Subcutaneous abdominal adipose tissue (tissue), 5 donors: ENCODE measurements around the gene FOXC1.

Experiments
- H3K27ac ChIP-seq: one replicate; pipeline ENCODE4 v1.7.0; 2013; ENCODE audit warnings: low read depth, mild to moderate bottlenecking, inconsistent platforms, low read length, moderate library complexity
- H3K27me3 ChIP-seq, 5 donors: one replicate each; pipeline ENCODE4 v1.7.0; 2013; ENCODE audit warnings: low read length in 5 of 5, inconsistent platforms in 1 of 5; ENCODE audit not compliant: control insufficient read depth in 5 of 5, insufficient read depth in 4 of 5
- H3K36me3 ChIP-seq, 5 donors: one replicate each; pipeline ENCODE4 v1.7.0; 2013; ENCODE audit warnings: low read length in 5 of 5; ENCODE audit not compliant: control insufficient read depth in 5 of 5, insufficient read depth in 5 of 5
- H3K4me1 ChIP-seq, 5 donors: one replicate each; pipeline ENCODE4 v1.7.0; 2013; ENCODE audit warnings: low read length in 5 of 5, mild to moderate bottlenecking in 3 of 5, moderate library complexity in 1 of 5; ENCODE audit not compliant: control insufficient read depth in 5 of 5, insufficient read depth in 5 of 5
- H3K4me3 ChIP-seq, 5 donors: one replicate each; pipeline ENCODE4 v1.7.0; 2013; ENCODE audit warnings: low read length in 5 of 5, low read depth in 1 of 5
- H3K9ac ChIP-seq, 5 donors: one replicate each; pipeline ENCODE4 v1.7.0; 2013; ENCODE audit warnings: low read length in 5 of 5, mild to moderate bottlenecking in 4 of 5, moderate library complexity in 3 of 5
- H3K9me3 ChIP-seq, 5 donors: one replicate each; pipeline ENCODE4 v1.7.0; 2013; ENCODE audit warnings: low read length in 5 of 5; ENCODE audit not compliant: control insufficient read depth in 5 of 5
- donor health status: healthy.
- donor health status: healthy.
- donor health status: healthy.
- donor health status: healthy.
- donor health status: healthy.

Gene FOXC1

GRCh38 chr6:1575210-1576041 lies 34.3 kb upstream of the FOXC1 start:
- peaks cover 0 to 11% (median 5%) of the 10 kb centered on the region in 5 donors for H3K9me3 ChIP-seq
- peak overlapping the region in 4 of 5 donors; percentile 24 to 50 (median 31) for H3K4me3 ChIP-seq
- H3K36me3 ChIP-seq = no peaks in the 10 kb centered on the region
- H3K27me3 ChIP-seq = peaks cover 0 to 2% (median 0%) of the 10 kb centered on the region in 5 donors
- peaks cover 0 to 8% (median 0%) of the 10 kb centered on the region in 5 donors for H3K4me1 ChIP-seq
- H3K27ac ChIP-seq = no peak overlapping the region
- H3K9ac ChIP-seq = peak overlapping the region in 1 of 5 donors; percentile 62

DNA sequence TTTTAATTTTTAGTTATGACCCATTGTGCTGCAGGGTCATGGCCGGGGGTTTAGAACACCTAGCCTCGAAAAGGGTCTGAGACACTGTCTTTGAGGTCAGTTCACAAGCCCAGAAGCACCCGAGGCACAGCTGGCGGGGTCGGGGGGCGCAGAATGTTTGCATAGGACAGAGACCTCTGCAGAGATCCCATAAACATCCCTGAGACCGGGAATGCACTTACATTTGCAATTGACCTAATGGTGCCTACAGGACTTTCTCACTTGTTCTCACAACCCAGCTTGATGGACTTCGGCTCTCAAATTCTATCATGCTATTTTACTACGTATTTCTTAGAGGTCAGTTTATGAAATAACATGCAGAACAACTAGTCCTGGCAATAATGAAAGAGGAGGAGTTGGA lies 33.5 kb upstream of the FOXC1 start:
- Histone ChIP-seq H3K4me3 (no peak overlapping the region), H3K9ac (no peak overlapping the region), H3K27me3 (peaks cover 0 to 4% (median 2%) of the 10 kb centered on the region in 5 donors), H3K9me3 (peaks cover 0 to 9% (median 4%) of the 10 kb centered on the region in 5 donors), H3K27ac (no peak overlapping the region), H3K36me3 (no peaks in the 10 kb centered on the region), H3K4me1 (peaks cover 0 to 8% (median 0%) of the 10 kb centered on the region in 5 donors)

DNA sequence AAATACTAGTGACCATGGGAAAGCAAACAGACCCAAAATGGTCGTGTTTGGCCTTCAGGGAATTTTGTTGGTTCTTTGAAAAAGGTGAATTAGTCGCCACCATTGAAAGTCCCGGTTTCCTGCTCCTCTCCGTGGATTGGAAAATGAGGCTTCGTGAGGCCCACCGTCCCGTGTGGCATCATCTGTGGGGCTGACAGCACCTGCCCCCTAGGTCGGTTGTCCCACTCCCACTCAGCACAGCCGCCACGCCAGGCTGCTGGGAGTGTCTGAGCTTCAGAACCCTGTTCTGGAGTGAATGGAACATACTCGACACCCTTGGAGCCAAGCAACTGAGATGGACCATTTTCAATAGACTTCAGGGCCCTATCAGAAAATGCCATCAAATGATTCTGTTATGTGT lies 33.0 kb upstream of the FOXC1 start:
- peaks cover 0 to 5% (median 0%) of the 10 kb centered on the region in 5 donors for H3K9me3 ChIP-seq

GRCh38 chr6:1577146-1577680 lies 32.5 kb upstream of the FOXC1 start:
- H3K4me1 ChIP-seq = peaks cover 0 to 8% (median 0%) of the 10 kb centered on the region in 5 donors
- H3K36me3 ChIP-seq = no peaks in the 10 kb centered on the region
- H3K27me3 ChIP-seq = peaks cover 0 to 4% (median 2%) of the 10 kb centered on the region in 5 donors
- H3K9ac ChIP-seq = no peak overlapping the region
- H3K9me3 ChIP-seq = peaks cover 0 to under 1% (median 0%) of the 10 kb centered on the region in 5 donors
- H3K4me3 ChIP-seq = no peak overlapping the region
- H3K27ac ChIP-seq = no peak overlapping the region

More for the DNA sequence above, 33.0 kb upstream of the FOXC1 start:
- Histone ChIP-seq H3K9ac (no peak overlapping the region), H3K4me3 (no peak overlapping the region), H3K27ac (no peak overlapping the region), H3K27me3 (peaks cover 0 to 4% (median 2%) of the 10 kb centered on the region in 5 donors), H3K4me1 (peaks cover 0 to 8% (median 0%) of the 10 kb centered on the region in 5 donors), H3K36me3 (no peaks in the 10 kb centered on the region)

DNA sequence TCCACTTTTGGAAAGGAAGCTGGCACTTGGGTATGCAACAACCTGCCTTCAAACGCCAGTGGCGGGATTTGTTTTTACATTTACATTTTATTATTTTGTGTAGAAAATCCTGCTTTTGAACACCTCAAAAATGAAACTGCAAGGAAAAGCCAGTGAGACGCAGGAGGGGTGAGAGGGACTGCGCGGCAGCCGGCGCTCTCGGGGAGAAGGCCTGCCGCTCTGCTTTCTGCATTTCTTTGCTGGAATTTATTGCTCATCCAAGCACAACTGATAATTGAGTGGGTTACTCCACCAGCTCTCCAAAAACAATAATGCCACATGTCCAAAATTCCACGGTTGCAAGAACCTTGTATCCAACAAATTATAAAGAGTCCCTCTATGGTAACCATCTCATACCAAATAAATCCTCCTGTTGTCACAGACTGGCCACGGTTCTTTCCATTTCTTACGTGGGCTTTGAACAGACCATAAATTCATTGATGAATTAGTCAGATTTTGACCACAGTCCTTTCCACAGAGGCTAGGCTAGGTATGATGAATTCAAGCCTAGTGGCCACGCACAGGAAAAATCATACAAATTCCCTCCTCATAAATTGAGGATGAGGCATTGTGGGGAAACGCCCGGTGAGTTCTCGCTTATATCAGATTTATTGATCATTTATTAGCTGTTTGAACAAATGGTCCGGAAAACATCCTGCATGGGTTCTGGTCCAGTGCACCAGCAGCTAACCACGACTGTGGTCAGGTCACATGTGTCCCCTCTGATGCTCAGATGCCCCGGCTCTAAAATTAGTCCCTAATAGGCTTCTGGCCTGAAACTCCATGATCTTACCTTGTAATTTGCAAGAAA lies 31.6 kb upstream of the FOXC1 start:
- H3K4me1 ChIP-seq = peaks cover 0 to 8% (median 0%) of the 10 kb centered on the region in 5 donors
- no peak overlapping the region for H3K27ac ChIP-seq
- H3K4me3 ChIP-seq = no peak overlapping the region
- H3K9ac ChIP-seq = no peak overlapping the region
- H3K27me3 ChIP-seq = peaks cover 0 to 4% (median 2%) of the 10 kb centered on the region in 5 donors
- no peaks in the 10 kb centered on the region for H3K36me3 ChIP-seq
- no peaks in the 10 kb centered on the region for H3K9me3 ChIP-seq

DNA sequence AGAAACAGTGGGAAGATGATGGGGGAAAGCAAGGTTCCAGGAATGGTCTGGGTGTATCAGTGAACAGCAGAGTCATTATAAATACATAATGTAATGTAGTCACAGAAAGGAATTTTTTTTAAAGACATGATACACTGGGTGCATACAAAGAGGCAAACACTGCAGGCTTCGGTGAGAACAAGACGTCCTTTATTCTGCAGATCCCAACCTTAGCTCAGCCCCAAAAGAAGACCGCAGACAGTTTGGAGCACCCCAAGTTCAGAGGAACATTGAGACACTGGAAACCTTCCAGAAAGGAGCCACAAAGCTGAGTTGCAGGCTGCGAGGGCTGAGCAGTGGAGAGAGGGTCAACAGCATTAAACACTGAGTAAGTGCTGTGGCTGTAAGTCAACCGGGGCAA lies 30.6 kb upstream of the FOXC1 start:
- Histone ChIP-seq H3K4me3 (no peak overlapping the region), H3K9me3 (no peaks in the 10 kb centered on the region), H3K27me3 (peaks cover 0 to 4% (median 2%) of the 10 kb centered on the region in 5 donors), H3K9ac (no peak overlapping the region), H3K4me1 (peaks cover 0 to 8% (median 0%) of the 10 kb centered on the region in 5 donors), H3K27ac (no peak overlapping the region), H3K36me3 (no peaks in the 10 kb centered on the region)

DNA sequence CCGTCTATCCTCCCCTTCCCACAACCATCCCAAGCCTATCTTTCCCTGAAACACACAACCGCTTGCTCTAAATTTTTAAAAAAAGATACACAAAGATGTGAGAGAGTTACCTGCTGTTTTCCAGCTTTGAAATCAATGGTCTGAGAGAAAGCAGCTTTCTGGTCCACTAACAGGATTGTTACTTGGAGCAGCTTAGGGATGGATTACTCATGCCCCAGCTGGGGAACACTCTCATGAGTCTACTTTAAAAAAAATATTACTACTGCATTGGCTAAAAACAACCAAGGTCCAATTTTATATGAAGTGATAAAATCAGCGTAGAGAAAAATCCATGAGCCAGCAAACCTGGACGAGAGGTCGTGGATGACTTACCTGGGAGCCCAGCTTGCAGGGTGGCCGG lies 29.6 kb upstream of the FOXC1 start:
- H3K4me1 ChIP-seq = peaks cover 0 to 8% (median 0%) of the 10 kb centered on the region in 5 donors
- no peak overlapping the region for H3K9ac ChIP-seq
- H3K36me3 ChIP-seq = no peaks in the 10 kb centered on the region
- peaks cover 0 to 4% (median 2%) of the 10 kb centered on the region in 5 donors for H3K27me3 ChIP-seq
- H3K4me3 ChIP-seq = no peak overlapping the region
- H3K9me3 ChIP-seq = no peaks in the 10 kb centered on the region
- no peak overlapping the region for H3K27ac ChIP-seq

GRCh38 chr6:1580585-1580984 lies 29.1 kb upstream of the FOXC1 start:
- Histone ChIP-seq H3K4me3 (no peak overlapping the region), H3K36me3 (no peaks in the 10 kb centered on the region), H3K4me1 (peaks cover 0 to 4% (median 0%) of the 10 kb centered on the region in 5 donors)

GRCh38 chr6:1581120-1581991 lies 28.4 kb upstream of the FOXC1 start:
- Histone ChIP-seq H3K36me3 (no peaks in the 10 kb centered on the region), H3K4me1 (no peaks in the 10 kb centered on the region), H3K9ac (no peak overlapping the region), H3K27ac (no peak overlapping the region), H3K9me3 (no peaks in the 10 kb centered on the region), H3K4me3 (no peak overlapping the region), H3K27me3 (peaks cover 0 to 6% (median 2%) of the 10 kb centered on the region in 5 donors)

More at GRCh38 chr6:1580585-1580984, 29.1 kb upstream of the FOXC1 start:
- peaks cover 0 to 6% (median 2%) of the 10 kb centered on the region in 5 donors for H3K27me3 ChIP-seq
- H3K27ac ChIP-seq = no peak overlapping the region
- no peak overlapping the region for H3K9ac ChIP-seq
- H3K9me3 ChIP-seq = no peaks in the 10 kb centered on the region
